Smooth muscle cell (in vitro differentiated cells): ENCODE data around the gene WDPCP. TPM values are rescaled to one million over a fixed set of nuclear protein-coding genes. Genes with fewer than 3 reads are reported as not detected.

Experiments used
- DNase-seq: peaks from one replicate; lab custom pipeline; 2025; ENCODE audit not compliant: unreplicated experiment; lab: John Stamatoyannopoulos, UW
- H2AFZ ChIP-seq: fragments of 200-600 bp; sonication (generic); 2 replicates; pipeline ENCODE4 v1.6.0; 2016; ENCODE audit warnings: antibody characterized with exemption, low read depth, mild to moderate bottlenecking
- H3F3A ChIP-seq: fragments of 200-600 bp; sonication (generic); 2 replicates; pipeline ENCODE4 v1.6.0; 2017; ENCODE audit warnings: antibody characterized with exemption, low read depth
- H3K27ac ChIP-seq: fragments of 200-600 bp; sonication (generic); 2 replicates; pipeline ENCODE4 v1.5.1; 2016; ENCODE audit warnings: low read depth, mild to moderate bottlenecking
- H3K27me3 ChIP-seq: fragments of 200-600 bp; sonication (generic); 2 replicates; pipeline ENCODE4 v1.6.1; 2016; ENCODE audit warnings: low read depth, mild to moderate bottlenecking
- H3K36me3 ChIP-seq: fragments of 200-600 bp; sonication (generic); 2 replicates; pipeline ENCODE4 v1.5.1; 2016; ENCODE audit warnings: low read depth
- H3K4me1 ChIP-seq: fragments of 200-600 bp; sonication (generic); 2 replicates; pipeline ENCODE4 v1.5.1; 2016; ENCODE audit warnings: low read depth
- H3K4me2 ChIP-seq: fragments of 200-600 bp; sonication (generic); 2 replicates; pipeline ENCODE4 v1.6.0; 2016; ENCODE audit warnings: mild to moderate bottlenecking
- H3K4me3 ChIP-seq: fragments of 200-600 bp; sonication (generic); 2 replicates; pipeline ENCODE4 v1.5.1; 2016; ENCODE audit warnings: mild to moderate bottlenecking
- H3K79me2 ChIP-seq: fragments of 200-600 bp; sonication (generic); 2 replicates; pipeline ENCODE4 v1.6.0; 2016; ENCODE audit warnings: low read depth, mild to moderate bottlenecking
- H3K9ac ChIP-seq: fragments of 200-600 bp; sonication (generic); 2 replicates; pipeline ENCODE4 v1.6.0; 2016; ENCODE audit warnings: low read depth
- H3K9me3 ChIP-seq: fragments of 200-600 bp; sonication (generic); replicated peaks from 2 replicates; pipeline ENCODE4 v1.5.1; 2016; ENCODE audit warnings: low read depth
- H4K20me1 ChIP-seq: fragments of 200-600 bp; sonication (generic); 2 replicates; pipeline ENCODE4 v1.6.0; 2016; ENCODE audit warnings: low read depth
- WGBS: methylation state at CpG from one replicate; pipeline ENCODE4 v1.1.7; 2016; ENCODE audit warnings: low lambda C conversion rate; 5-methylcytosine and 5-hydroxymethylcytosine counted together
- polyA plus RNA-seq: library from polyadenylated mRNA; unstranded; fragments of >200 nt; fragmentation: Nextera tagmentation; extraction: Ambion mirVana; gene quantifications from 2 replicates; pipeline ENCODE4 v1.2.1, GENCODE V29; 2016
- total RNA-seq: library from RNA; depleted of rRNA; stranded (reverse); fragments of >200 nt; gene quantifications from 2 replicates; pipeline ENCODE4 v1.2.3, GENCODE V29; 2014
- TF ChIP-seq, protein P1 (sequence below): fragments of 200-600 bp; sonication (generic); IDR thresholded peaks from 2 replicates; pipeline ENCODE4 v1.5.1; 2017; ENCODE audit warnings: borderline replicate concordance, mild to moderate bottlenecking, antibody characterized with exemption; ENCODE audit not compliant: insufficient read depth, poor library complexity, severe bottlenecking

Gene WDPCP
- total and polyA plus RNA-seq, 2 experiments from 2014 or later: 7.5 to 8.1 TPM

DNA sequence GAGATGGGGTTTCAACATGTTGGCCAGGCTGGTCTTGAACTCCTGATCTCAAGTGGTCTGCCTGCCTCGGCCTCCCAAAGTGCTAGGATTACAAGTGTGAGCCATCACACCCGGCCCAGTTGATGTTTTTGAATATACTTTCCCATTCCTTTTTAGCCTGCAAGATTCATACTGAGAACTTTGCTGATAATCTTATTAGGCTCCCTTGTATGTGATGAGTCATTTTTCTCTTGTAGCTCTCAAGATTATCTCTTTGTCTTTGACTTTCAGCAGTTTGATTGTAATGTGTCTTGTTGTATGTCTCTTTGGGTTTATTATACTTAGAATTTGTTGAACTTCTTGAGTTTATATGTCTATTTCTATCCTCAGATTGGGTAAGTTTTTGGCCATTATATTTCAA, 456.3 kb downstream of the WDPCP start:
- no peak overlapping the region for H3K4me3 ChIP-seq
- H3K27ac ChIP-seq: no peak overlapping the region
- 96% methylated on average over 2 of the region's 2 CpGs for WGBS
- H4K20me1 ChIP-seq: no peaks in the 10 kb centered on the region
- no peaks in the 10 kb centered on the region for H3K79me2 ChIP-seq
- H3K36me3 ChIP-seq: no peaks in the 10 kb centered on the region
- H3K4me1 ChIP-seq: no peaks in the 10 kb centered on the region
- H2AFZ ChIP-seq: no peak overlapping the region
- H3F3A ChIP-seq: no peaks in the 10 kb centered on the region
- TF ChIP-seq, protein P1, sequence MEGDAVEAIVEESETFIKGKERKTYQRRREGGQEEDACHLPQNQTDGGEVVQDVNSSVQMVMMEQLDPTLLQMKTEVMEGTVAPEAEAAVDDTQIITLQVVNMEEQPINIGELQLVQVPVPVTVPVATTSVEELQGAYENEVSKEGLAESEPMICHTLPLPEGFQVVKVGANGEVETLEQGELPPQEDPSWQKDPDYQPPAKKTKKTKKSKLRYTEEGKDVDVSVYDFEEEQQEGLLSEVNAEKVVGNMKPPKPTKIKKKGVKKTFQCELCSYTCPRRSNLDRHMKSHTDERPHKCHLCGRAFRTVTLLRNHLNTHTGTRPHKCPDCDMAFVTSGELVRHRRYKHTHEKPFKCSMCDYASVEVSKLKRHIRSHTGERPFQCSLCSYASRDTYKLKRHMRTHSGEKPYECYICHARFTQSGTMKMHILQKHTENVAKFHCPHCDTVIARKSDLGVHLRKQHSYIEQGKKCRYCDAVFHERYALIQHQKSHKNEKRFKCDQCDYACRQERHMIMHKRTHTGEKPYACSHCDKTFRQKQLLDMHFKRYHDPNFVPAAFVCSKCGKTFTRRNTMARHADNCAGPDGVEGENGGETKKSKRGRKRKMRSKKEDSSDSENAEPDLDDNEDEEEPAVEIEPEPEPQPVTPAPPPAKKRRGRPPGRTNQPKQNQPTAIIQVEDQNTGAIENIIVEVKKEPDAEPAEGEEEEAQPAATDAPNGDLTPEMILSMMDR: no peak
- peaks cover 9% of the 10 kb centered on the region for H3K9me3 ChIP-seq
- H3K4me2 ChIP-seq: no peak overlapping the region
- DNase-seq: no peak
- no peak overlapping the region for H3K9ac ChIP-seq
- no peaks in the 10 kb centered on the region for H3K27me3 ChIP-seq

DNA sequence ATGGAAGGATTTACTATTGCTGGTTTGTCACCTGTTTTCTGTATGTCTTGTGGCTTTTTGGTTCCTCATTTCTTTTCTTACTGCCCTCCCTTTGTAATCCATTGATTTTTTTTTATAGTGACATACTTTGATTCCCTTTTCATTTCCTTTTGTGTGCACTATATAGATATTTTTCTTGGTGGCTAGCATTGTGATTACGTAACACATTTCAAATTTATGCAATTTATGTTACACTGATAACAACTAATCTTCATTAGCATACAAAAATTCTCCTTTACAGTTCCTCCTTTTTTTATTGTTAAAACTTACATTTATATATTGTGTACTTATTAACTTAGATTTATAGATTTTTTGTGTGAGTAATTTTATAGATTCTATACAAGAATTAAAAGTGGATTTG, 457.1 kb downstream of the WDPCP start:
- Histone ChIP-seq H4K20me1 (no peaks in the 10 kb centered on the region), H3K4me3 (no peak overlapping the region), H3K9ac (no peak overlapping the region), H3K79me2 (no peaks in the 10 kb centered on the region), H3K27ac (no peak overlapping the region), H3K4me2 (no peak overlapping the region), H3K9me3 (peaks cover 6% of the 10 kb centered on the region), H3F3A (no peaks in the 10 kb centered on the region), H3K36me3 (no peaks in the 10 kb centered on the region), H3K4me1 (no peaks in the 10 kb centered on the region), H3K27me3 (no peaks in the 10 kb centered on the region), H2AFZ (no peak overlapping the region)
- DNase-seq: no peak
- WGBS: 100% methylated on average over 1 of the region's 1 CpG
- TF ChIP-seq, protein P1: no peak

DNA sequence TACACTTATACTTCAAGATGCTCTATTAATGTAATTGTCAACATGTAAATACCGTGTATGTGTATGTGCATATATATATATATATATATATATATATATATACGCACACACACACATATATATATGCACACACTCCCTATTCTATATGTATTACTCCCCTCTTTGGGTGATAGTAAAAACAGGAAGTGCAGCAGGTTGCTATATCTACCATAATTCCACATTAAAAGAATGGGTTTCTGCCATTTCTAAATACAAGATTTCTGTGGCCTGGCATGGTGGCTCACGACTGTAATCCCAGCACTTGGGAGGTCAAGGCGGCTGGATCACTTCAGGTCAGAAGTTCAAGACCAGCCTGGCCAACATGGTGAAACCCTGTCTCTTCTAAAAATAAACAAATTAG, 460.7 kb downstream of the WDPCP start:
- Histone ChIP-seq H3F3A (no peaks in the 10 kb centered on the region), H3K27ac (no peak overlapping the region), H4K20me1 (no peaks in the 10 kb centered on the region), H3K9me3 (no peaks in the 10 kb centered on the region), H3K79me2 (no peaks in the 10 kb centered on the region), H3K4me3 (no peak overlapping the region), H3K27me3 (no peaks in the 10 kb centered on the region), H3K4me2 (no peak overlapping the region), H3K36me3 (no peaks in the 10 kb centered on the region), H3K4me1 (no peaks in the 10 kb centered on the region), H3K9ac (no peak overlapping the region), H2AFZ (no peak overlapping the region)
- DNase-seq: no peak
- 93% methylated on average over 4 of the region's 4 CpGs for WGBS
- TF ChIP-seq, protein P1: no peak

DNA sequence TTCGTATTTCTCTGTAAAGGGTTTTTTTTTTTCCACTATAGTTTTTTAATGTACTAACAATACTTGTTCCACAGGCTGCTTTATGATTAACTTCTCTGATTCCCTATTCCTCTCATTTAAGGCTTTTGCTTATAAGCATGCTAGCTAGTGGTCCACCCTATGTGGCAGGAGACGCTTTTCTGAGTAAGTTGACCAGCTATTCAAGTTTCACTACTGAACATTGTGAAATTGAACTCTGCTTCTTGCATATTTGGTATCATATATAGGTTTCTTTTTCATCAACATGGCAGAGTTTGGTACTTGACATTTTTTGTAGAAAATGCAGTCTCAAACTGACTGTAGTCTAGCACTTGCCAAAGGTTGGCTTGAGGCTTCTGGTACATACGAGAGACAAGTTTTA, 463.4 kb downstream of the WDPCP start:
- Histone ChIP-seq H3K4me2 (no peak overlapping the region), H3K9me3 (no peaks in the 10 kb centered on the region), H3K79me2 (no peaks in the 10 kb centered on the region), H3K27me3 (no peaks in the 10 kb centered on the region), H3K36me3 (no peaks in the 10 kb centered on the region), H3K27ac (no peak overlapping the region), H3K4me1 (no peaks in the 10 kb centered on the region), H3K4me3 (no peak overlapping the region), H4K20me1 (no peaks in the 10 kb centered on the region), H3K9ac (no peak overlapping the region), H3F3A (no peaks in the 10 kb centered on the region), H2AFZ (no peak overlapping the region)
- WGBS: 80% methylated on average over 3 of the region's 3 CpGs
- DNase-seq: no peak
- TF ChIP-seq, protein P1: no peak
